GM23248 (cell line): ENCODE measurements around the gene GABRG3.

Source experiments
- EZH2 ChIP-seq: fragments of 200-600 bp; sonication (generic); IDR thresholded peaks from 2 replicates; pipeline ENCODE4 v1.6.1; 2018; ENCODE audit warnings: antibody characterized with exemption, mild to moderate bottlenecking; ENCODE audit not compliant: insufficient read depth, poor library complexity, severe bottlenecking
- EZH2phosphoT487 ChIP-seq: fragments of 200-600 bp; sonication (generic); IDR thresholded peaks from 2 replicates; pipeline ENCODE4 v1.6.1; 2018; ENCODE audit warnings: antibody characterized with exemption, moderate library complexity, mild to moderate bottlenecking, low read depth; ENCODE audit not compliant: insufficient read depth

DNA sequence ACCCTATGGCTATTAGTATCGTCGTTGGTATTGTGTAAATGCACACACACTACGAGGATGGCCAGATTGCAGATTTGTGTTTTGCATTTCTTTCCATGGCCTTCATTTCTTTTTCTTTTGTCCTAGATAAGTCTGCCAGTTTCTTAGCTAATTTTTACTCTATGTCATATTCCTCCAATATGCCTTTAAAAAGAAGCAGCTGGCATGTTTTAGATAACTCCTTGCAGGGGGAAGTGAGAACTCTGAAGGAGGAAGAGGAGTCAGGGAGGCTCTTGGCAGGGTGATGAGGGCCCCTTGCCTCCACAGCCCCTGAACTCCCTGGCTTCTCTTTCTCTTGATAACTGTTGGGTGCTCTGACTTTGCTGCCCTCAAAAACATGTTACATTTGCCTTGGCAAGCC, 244.0 kb downstream of the GABRG3 start:
- TF ChIP-seq EZH2 = no peak
- TF ChIP-seq EZH2phosphoT487 = no peak
